NCI-H524 (cell line): ENCODE results near the gene SCNM1.
"Not testable (repeated sequence)": the region's sequence is repeated elsewhere in the genome, so short reads cannot be mapped to it uniquely, and the experiment has no call there.

Source experiments
- DNase-seq, 2 experiments: peaks; one replicate each; lab custom pipeline; 2025; lab: John Stamatoyannopoulos, UW

The SCNM1 gene

GRCh38 chr1:151146412-151147131, 19.4 kb upstream of the SCNM1 start, which contains the start of gene SEMA6C:
Gene SEMA6C (minus strand): TSS chr1:151146631. CDS start chr1:151142621, 4,010 bp downstream.
- peak; percentile 75 to 83 for DNase-seq

GRCh38 chr1:151147132-151147503, 18.8 kb upstream of the SCNM1 start:
- DNase-seq, result no peak

- DNase-seq, result no peak
These were observed 18.3 kb upstream of the SCNM1 start for GRCh38 chr1:151147665-151148064.

GRCh38 chr1:151156515-151156819, 9.5 kb upstream of the SCNM1 start, which contains the start of gene TNFAIP8L2:
Gene TNFAIP8L2 (plus strand): TSS chr1:151156649. CDS start chr1:151158698, 2,049 bp downstream.
- no peak for DNase-seq

GRCh38 chr1:151157067-151157531, 8.8 kb upstream of the SCNM1 start:
- no peak for DNase-seq

- no peak for DNase-seq
These were observed 7.6 kb upstream of the SCNM1 start for GRCh38 chr1:151158326-151158725.

GRCh38 chr1:151158751-151159251, 7.1 kb upstream of the SCNM1 start:
- no peak for DNase-seq

GRCh38 chr1:151159373-151159772, 6.6 kb upstream of the SCNM1 start:
- no peak for DNase-seq

- no peak for DNase-seq
These were observed 1.1 kb upstream of the SCNM1 start for GRCh38 chr1:151164732-151165280.

GRCh38 chr1:151165281-151165737, 635 bp upstream of the SCNM1 start:
- DNase-seq, result peak; percentile 83 to 92

- peak in 1 of 2 experiments; percentile 23 for DNase-seq
These were observed 587 bp downstream of the SCNM1 start for GRCh38 chr1:151166505-151166956.

- DNase-seq, result no peak
These were observed 1.2 kb downstream of the SCNM1 start for GRCh38 chr1:151167116-151167515.

GRCh38 chr1:151171190-151171589, 5.2 kb downstream of the SCNM1 start:
- no peak for DNase-seq

GRCh38 chr1:151175041-151175741, 9.2 kb downstream of the SCNM1 start:
- no peak for DNase-seq

- no peak for DNase-seq
These were observed 9.9 kb downstream of the SCNM1 start, which contains the start of gene TMOD4 for GRCh38 chr1:151175863-151176262. Gene TMOD4 (minus strand): TSS chr1:151175981. CDS start chr1:151174875, 1,106 bp downstream.

- no peak for DNase-seq
These were observed 10.6 kb downstream of the SCNM1 start for GRCh38 chr1:151176514-151177045.

- no peak for DNase-seq
These were observed 18.3 kb downstream of the SCNM1 start for GRCh38 chr1:151184211-151184610.

- DNase-seq, result peak; percentile 89 to 93
These were observed 21.3 kb downstream of the SCNM1 start for GRCh38 chr1:151187205-151187604.

- DNase-seq, result not testable (repeated sequence)
These were observed 22.7 kb downstream of the SCNM1 start for GRCh38 chr1:151188667-151189066.

- peak; percentile 83 to 91 for DNase-seq
These were observed 23.9 kb downstream of the SCNM1 start, which contains the start of gene VPS72 for GRCh38 chr1:151189637-151190445. Gene VPS72 (minus strand): TSS chr1:151190197. CDS start chr1:151190121, 76 bp downstream.

GRCh38 chr1:151192047-151192446, 26.1 kb downstream of the SCNM1 start:
- DNase-seq, result no peak
